GM18502 (cell line): Measurements from ENCODE around the gene GGN.
"Not testable (repeated sequence)": the region's sequence is repeated elsewhere in the genome, so short reads cannot be mapped to it uniquely, and the experiment has no call there.

ENCODE experiments used
- ATAC-seq: cut with Tn5 transposase; IDR thresholded peaks from one replicate; pipeline ENCODE4 v1.9.1; 2021; ENCODE audit warnings: mild to moderate bottlenecking; ENCODE audit not compliant: unreplicated experiment, poor library complexity

The GGN gene

DNA sequence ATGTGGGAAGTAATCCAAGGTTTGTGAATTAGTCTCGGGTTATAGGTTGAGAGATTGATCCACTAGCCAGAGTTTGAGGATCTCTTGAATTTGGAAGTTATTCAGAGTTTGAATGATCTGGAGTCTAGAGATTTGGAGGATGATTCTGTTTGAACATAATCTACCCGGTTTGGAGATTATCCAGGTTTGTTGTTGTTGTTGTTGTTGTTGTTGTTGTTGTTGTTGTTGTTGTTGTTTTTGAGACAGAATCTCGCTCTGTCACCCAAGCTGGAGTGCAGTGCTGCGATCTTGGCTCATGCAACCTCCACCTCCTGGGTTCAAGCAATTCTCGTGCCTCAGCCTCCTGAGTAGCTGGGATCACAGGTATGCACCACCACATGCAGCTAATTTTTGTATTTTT is 24.1 kb upstream of the GGN start:
- ATAC-seq = not testable (repeated sequence)

- no peak for ATAC-seq
Observed at GRCh38 chr19:38411041-38411712, 23.3 kb upstream of the GGN start.

- not testable (repeated sequence) for ATAC-seq
Observed at GRCh38 chr19:38410407-38410806, 22.6 kb upstream of the GGN start.

GRCh38 chr19:38409631-38410133 is 21.8 kb upstream of the GGN start:
- no peak for ATAC-seq

GRCh38 chr19:38405276-38405675 is 17.4 kb upstream of the GGN start:
- no peak for ATAC-seq

- no peak for ATAC-seq
Observed at GRCh38 chr19:38404858-38405257, 17.0 kb upstream of the GGN start.

DNA sequence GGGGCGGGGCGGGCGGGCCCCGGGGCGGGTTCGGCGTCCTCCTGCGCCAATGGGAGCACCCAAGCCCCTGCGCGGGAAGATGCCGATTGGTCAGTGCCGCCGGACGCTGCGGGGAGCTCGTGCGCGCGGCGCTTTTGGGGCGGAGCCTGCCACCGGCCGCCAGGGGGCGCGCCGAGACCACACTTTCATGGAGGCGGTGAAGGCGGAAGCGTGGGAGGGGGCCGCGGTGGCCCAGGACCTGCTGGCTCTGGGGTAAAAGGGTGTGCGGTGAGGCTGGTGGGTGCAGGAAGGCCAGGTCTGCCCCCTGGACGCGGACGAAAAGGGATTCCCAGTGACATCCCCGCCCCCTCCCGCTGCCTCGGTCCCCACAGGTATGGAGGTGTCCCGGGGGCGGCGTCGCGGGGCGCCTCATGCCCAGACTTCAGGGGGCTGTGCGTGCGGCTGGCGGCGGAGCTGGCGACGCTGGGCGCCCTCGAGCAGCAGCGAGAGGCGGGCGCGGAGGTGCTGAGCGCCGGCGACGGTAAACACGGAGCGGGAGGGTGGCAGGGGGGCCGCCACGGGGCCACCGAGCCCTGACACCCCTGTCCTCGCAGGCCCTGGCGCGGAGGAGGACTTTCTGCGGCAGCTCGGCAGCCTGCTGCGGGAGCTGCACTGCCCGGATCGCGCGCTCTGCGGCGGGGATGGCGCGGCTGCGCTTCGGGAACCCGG is 15.3 kb upstream of the GGN start, which contains the start of gene FAM98C:
Gene FAM98C, plus strand, starts transcription at position 127 of the 708 bp plus-strand sequence. Its CDS starts 61 bp downstream, at position 188.
- peak; percentile 86 for ATAC-seq

GRCh38 chr19:38402623-38402966 is 14.8 kb upstream of the GGN start:
- no peak for ATAC-seq

DNA sequence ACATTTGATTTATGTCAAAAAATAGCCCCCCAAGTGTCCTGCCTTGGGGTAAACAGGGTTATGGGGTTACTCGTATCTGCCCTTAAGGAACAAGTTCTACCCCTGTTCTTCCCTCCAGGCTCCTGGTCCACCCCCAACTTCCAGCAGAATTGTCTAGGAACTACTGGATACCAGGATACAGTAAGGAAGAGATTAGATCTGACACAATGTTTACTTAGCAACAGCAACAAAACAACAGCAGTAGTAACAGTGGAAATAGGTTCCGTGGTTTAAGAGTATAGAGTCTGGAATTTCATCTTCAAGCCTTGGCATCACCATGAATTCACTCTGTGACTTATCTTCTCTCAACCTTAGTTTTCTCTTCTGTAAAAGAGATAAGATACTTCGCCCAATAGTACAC is 13.3 kb upstream of the GGN start:
- ATAC-seq = no peak

DNA sequence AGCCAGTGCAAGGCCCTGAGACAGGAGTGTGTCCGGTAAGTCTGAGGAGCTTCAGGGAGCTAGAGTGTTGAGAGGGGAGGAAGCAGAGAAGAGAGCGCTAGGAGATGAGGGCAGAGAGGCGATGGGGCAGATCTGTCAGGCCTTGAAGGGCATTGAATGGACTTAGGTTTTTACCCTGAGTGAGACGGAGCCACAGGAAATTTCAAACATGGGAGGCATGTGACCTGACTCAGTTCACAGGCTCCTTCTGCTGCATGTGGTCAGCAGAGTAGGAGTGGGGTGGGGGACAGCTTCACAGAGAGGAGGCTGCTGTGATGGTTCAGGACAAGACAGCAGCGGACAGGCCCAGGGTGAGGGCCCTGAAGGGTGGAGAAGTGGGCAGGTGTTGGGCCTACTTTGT is 12.5 kb upstream of the GGN start:
- ATAC-seq = no peak

DNA sequence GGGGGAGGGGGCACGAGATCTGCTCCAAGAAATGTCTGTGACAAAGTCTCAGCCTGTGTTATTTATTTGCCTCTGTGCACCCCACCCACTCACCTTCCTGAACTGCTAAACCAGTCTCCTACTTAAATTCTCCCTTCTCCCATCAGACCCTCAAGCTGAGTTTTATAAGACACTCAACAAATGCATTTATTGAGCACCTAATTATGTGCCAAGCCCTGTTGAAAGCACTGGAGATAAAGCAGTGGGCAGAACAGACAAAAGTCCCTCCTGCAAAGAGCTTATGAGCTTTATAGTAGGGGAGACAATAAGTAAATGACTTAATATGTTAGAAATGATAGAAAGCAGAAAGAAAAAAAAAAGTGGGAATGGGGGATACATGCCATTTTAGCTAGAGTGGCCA is 11.7 kb upstream of the GGN start:
- ATAC-seq = no peak

DNA sequence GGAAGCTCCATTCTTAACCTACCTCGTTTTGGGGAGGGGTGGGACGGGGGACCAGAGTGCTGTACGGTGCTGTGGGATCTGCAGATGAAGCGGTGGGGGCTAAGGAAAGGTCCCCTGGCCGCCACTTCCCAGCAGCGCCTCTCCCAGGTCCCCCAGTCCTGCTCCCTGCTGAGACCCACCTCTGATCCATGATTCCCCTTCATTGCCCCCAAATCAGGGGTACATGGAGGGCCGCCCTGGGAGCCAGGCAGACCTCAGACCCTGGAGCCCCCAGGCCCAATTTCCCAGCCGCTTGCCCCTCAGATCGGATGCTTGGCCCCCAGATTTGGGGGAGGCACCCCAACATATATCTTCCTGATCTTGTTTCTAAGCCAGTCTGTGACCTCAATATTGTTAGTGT is 11.2 kb upstream of the GGN start:
- ATAC-seq = no peak

- no peak for ATAC-seq
Observed at GRCh38 chr19:38395381-38396114, 7.7 kb upstream of the GGN start.

DNA sequence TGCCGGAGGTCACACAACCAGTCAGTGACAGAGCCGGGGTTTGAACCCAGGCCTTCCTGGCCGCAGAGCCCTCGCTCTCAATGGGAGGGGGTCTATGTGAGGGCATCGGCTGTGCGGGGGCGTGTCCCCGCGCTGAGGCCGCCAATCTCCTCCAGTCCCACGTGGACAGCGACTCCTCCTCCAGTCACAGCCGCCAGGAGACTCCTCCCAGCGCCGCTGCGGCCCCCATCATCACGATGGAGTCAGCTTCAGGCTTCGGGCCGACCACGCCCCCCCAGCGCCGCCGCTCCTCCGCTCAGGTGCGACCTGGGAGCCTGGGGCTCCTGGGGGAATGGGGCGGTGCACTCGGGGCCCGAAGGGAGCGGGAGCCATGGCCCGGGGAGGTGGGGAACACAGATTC is 6.7 kb upstream of the GGN start:
- ATAC-seq = no peak

DNA sequence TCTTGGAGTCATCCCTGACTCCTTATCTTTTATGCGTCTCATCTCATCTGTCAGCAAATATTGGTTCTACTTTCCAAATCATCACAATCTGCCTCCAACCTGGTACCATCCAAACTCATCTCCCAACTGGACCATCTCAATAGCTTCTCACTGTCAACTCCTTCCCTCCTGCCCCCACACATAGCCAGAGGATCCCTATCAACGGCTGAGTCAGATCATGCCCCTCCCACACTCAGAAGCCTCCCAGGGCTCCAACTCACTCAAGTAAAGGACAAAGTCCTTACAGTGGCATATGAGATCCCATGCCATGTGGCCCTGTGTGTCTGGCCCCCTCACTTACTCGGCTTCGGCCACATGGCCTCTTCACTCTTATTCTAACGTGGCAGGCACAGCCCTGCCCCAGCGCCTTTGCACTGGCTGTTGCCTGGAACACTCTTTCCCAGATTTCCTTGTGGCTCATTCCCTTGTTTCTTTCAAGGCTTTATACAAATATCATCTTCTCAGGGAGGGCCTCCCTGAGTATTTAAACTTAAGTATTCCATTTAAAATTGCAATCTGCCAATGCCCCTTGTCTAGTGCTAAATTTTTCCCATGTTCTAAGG is 5.0 kb upstream of the GGN start:
- ATAC-seq = no peak

- no peak for ATAC-seq
Observed at GRCh38 chr19:38391911-38392464, 4.2 kb upstream of the GGN start.

DNA sequence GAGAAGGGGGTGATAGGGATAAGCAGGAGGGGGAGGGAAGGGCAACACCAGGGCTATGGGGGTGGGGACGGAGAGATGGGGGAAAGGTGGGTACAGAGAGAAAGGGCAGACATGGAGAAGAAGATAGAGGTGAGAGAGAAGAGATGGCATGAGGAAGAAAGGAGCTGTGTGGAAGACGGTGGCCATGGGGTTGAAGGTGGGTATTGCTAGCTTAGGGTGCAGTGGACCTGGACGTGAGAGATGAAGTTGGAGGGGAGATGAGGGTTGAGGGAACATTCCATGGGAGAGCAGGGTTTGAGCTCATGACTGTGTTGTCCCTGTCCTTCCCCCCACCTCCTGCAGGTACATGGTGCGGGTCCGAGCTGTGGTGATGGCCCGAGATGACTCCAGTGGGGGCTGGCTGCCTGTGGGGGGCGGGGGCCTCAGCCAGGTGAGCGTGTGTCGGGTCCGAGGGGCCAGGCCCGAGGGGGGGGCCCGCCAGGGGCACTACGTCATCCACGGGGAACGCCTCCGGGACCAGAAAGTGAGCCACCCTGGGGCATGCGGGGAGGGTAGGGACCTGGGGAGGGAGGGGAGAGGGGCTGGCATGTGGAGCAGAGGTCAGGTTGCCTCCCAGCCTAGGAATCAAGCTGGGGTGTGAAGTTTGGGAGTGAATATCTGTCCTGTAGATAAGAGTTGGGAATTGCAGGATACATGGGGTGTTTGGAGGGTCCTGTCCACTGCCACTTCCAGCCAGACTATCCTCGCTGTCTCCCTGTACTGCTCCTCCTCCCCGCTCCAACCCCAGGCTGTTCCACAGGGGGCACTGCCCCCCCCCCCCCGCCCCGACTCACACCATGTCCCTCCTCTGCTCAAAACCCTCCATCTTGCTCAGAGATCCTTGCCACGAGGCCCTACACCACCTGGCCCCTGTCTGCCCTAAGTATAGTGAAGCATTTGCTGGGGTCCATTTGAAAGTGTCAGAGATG is 2.4 kb upstream of the GGN start:
- ATAC-seq = no peak

DNA sequence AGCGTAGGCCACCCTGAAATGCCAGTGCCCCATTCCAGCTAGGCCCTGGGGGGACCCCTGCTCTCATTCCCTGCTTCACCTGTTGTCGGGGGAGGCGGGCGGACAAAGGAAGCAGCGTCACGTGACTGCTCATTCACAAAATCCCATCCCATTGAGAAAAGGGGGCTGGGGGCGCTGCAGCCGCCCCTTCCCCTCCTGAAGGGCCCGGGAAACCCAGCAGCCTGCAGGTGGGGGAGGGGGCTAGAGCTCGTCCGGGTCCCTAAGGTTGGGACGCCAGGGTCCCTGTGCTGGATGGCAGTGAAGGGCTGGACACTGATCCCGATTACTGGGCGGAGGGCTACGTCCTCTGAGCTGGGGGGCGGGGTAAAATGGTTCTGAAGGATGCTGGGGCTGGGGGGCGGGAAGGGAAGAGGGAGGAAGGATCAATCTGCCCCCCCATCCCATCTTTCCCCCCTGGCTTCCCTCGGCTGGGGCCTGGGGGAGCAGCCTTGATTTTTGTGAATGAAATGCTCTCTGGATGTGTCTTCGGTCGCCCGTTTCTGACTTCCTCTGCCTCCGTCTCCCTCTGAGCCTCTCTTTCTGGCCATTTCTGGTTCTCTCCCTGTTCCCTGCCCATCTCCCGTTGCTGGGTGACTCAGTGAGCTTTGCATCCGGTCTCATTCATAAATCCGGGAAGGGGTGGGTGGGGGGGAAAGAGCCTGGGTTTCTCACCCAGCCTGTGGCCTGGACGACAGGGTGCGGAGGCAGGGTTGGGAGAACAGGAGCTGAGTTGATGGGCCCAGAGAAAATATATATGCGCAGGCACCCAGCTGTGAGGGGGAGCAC is 1.5 kb upstream of the GGN start:
- no peak for ATAC-seq
